WI38 (cell line): ENCODE measurements around the gene TTC38.

ENCODE experiments used
- H3K4me3 ChIP-seq: 2 replicates; pipeline ENCODE4 v1.5.1; 2011; ENCODE audit warnings: low read depth, mild to moderate bottlenecking, control low read depth, low read length
- TF ChIP-seq, protein P1 (sequence below): IDR thresholded peaks from 2 replicates; pipeline ENCODE4 v1.5.1; 2012; ENCODE audit warnings: low read depth, mild to moderate bottlenecking, control low read depth, low read length

Gene TTC38

DNA sequence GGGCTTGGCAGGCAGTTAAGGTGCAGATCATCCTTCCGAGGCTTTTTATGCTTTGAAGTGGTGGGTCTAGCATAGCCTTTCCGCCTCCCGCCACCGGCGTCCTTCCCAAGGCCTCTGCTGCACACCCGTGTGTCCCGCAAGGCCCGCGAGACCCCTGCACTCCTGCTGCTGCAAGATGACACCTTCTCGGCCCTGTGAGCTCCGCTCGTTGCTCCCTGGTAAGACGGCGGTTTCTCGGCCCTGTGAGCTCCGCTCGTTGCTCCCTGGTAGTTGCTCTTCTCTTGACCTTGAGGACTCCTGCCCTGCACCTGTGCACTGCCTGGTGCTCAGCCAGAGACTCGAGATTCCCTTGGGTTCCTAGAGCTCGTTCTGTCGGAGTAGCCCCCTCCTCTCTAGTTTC, 49.8 kb downstream of the TTC38 start:
- H3K4me3 ChIP-seq: no peak overlapping the region
- TF ChIP-seq, protein P1, sequence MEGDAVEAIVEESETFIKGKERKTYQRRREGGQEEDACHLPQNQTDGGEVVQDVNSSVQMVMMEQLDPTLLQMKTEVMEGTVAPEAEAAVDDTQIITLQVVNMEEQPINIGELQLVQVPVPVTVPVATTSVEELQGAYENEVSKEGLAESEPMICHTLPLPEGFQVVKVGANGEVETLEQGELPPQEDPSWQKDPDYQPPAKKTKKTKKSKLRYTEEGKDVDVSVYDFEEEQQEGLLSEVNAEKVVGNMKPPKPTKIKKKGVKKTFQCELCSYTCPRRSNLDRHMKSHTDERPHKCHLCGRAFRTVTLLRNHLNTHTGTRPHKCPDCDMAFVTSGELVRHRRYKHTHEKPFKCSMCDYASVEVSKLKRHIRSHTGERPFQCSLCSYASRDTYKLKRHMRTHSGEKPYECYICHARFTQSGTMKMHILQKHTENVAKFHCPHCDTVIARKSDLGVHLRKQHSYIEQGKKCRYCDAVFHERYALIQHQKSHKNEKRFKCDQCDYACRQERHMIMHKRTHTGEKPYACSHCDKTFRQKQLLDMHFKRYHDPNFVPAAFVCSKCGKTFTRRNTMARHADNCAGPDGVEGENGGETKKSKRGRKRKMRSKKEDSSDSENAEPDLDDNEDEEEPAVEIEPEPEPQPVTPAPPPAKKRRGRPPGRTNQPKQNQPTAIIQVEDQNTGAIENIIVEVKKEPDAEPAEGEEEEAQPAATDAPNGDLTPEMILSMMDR: no peak

- TF ChIP-seq, protein P1: no peak
- H3K4me3 ChIP-seq: no peak overlapping the region
These were observed 50.8 kb downstream of the TTC38 start for GRCh38 chr22:46318576-46318975.

DNA sequence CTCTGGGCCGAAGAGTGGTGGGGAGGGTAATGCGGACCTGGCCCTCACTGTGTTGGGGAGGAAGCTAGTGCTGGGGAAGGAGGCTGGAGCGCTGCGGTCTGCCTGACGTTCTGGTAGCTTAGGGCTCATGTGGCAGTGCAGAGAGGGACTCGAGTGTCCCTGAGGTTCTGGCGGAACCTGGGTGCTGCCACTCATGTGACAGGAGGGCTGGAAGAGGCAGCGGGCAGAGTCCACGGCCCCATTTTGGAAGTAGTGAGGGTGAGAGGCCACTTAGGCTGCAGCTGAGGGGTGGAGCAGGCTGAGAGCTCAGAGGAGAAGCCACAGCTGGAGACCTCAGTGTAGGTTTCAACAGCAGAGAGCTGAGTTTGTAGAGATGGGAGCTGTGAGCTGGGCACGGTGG, 51.5 kb downstream of the TTC38 start:
- H3K4me3 ChIP-seq: no peak overlapping the region
- TF ChIP-seq, protein P1: no peak

DNA sequence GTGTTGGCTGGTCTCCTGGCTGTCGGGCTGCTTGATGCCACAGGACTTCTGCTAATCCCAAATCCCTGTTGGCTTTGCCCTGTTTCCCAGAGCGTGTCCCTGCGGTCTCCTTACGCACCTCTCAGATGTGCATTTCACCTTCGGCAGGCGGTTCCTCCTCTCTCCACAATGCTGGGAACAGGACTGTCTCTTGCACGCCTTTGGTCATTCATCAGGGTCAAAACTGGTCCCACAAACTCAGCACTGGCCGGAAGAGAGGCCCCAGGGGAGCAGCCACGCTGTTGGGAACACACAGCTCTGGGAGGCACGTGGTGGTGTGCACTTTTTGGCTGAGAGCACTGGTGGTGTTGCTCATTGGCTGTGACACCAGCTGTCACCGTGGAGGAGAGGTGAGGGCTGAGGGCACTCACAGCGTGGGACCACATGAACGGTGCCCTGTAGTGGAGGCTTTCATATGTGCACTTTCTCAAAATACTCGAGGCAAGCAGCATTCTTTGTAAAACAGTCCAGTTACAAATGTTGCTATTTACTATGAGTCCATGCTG, 52.4 kb downstream of the TTC38 start:
- no peak overlapping the region for H3K4me3 ChIP-seq
- TF ChIP-seq, protein P1: no peak

DNA sequence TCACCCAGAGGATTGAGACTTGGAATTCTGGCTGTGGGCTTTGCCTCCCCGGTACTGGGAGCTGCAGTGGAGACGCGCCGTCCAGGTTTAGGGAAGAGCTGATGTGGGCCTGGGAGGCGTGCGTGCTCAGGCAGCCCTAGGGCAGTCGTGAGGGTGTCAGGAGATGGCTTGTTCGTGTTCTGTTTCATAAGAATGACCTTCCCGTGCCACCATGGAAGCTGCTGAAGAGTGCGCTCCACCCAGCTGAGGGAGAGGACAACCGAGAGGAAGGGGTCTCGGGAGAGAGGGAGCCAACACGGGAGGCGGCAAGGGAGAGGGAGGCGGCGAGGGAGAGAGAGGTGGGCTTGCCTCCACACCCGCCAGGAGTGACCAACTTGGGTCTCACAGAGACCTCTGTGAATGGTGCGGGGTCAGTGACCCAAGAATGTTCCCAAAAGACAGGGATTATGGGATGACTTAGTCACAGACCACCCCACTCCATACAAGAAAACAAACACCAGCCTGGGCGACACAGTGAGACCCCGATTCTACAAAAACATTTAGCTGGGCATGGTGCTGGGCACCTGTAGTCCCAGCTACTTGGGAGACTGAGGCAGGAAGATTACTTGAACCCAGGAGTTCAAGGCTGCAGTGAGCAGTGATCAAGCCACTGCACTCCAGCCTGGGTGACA, 53.0 kb downstream of the TTC38 start:
- H3K4me3 ChIP-seq: no peak overlapping the region
- TF ChIP-seq, protein P1: no peak

- no peak overlapping the region for H3K4me3 ChIP-seq
- TF ChIP-seq, protein P1: no peak
These were observed 54.9 kb downstream of the TTC38 start for GRCh38 chr22:46322711-46323110.

- TF ChIP-seq, protein P1: no peak
These were observed 55.4 kb downstream of the TTC38 start for GRCh38 chr22:46323162-46323561.

More at GRCh38 chr22:46323162-46323561, 55.4 kb downstream of the TTC38 start:
- H3K4me3 ChIP-seq: no peak overlapping the region
